Skin of body (tissue), 2 donors: ENCODE measurements around the gene CXADR. TPM values are rescaled to one million over a fixed set of nuclear protein-coding genes. Genes with fewer than 3 reads are reported as not detected.
"Not testable (repeated sequence)": the region's sequence is repeated elsewhere in the genome, so short reads cannot be mapped to it uniquely, and the experiment has no call there.

Experiments used
- DNase-seq: peaks from one replicate; lab custom pipeline; 2025; lab: John Stamatoyannopoulos, UW
- total RNA-seq: library from RNA; depleted of rRNA; stranded (reverse); fragments of >200 nt; gene quantifications from one replicate; pipeline ENCODE4 v1.2.3, GENCODE V29; 2014

The CXADR gene
- total RNA-seq, 1 donor from 2014 or later, result 44.4 TPM

DNA sequence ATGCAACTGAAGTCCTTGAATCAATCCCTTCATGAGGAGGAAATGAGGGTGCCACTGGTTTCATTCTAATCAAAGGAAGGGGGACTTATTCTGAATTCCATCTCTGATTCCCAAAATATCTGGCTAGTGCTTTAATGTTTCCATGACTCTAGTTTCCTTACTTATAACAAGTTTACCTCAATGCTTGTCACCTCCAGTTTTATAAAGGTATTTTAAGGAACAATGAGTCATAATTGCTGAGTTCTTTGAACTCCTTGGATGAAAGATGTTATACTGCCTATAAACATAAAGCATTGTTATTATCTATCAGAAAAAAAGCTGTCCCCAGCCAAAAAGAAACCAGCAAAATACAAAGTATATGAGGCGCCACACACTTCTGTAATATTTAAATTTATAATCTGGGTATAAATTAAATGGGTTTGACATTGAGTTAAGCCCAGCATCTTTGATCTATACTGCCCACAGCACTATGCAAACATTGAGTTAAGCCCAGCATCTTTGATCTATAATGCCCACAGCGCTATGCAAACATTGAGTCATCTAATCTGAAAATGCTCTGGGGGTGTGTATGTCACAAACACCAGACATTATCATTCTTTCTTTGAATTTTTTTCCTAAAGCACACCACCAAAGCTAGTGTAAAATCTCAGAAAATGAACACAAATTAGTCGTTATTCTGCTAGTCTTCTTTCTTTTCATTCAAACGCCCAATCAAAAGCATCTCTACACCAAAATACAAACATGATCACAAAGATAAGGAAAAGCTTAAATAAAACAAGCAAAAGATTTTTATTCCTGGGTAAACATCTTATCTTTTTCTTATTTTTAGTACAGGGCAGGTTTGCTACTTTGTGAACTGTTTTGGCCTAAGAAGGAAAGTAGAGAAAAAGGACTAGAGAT is 11.5 kb upstream of the CXADR start:
- DNase-seq, result no peak

DNA sequence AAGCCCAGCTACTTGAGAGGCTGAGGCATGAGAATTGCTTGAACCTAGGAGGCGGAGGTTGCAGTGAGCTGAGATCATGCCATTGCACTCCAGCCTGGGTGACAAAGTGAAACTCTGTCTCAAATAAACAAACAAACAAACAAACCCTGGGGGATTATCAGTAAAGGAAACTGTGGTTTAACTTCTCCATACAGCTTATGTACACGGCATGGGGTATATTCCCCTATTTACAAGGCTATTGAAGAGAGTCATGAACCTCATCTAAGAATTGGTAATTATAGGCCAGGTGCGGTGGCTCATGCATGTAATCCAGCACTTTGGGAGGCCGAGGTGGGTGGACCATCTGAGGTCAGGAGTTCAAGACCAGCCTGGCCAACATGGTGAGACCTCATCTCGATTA is 9.9 kb upstream of the CXADR start:
- not testable (repeated sequence) for DNase-seq

DNA sequence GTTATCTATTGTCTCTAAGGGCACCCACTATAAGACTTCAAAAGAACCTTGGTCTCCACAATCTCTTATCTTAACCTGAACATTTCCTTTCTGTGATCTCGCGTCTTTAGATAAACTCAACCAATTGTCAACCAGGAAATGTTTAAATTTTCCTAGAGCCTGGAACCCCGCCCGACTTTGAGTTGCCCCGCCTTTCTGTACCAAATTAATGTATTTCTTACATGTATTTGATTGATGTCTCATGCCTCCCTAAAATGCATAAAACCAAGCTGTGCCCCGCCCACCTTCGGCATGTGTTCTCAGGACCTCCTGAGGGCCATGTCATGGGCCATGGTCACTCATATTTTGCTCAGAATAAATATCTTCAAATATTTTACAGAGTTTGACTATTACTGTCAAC is 5.9 kb upstream of the CXADR start:
- no peak for DNase-seq

DNA sequence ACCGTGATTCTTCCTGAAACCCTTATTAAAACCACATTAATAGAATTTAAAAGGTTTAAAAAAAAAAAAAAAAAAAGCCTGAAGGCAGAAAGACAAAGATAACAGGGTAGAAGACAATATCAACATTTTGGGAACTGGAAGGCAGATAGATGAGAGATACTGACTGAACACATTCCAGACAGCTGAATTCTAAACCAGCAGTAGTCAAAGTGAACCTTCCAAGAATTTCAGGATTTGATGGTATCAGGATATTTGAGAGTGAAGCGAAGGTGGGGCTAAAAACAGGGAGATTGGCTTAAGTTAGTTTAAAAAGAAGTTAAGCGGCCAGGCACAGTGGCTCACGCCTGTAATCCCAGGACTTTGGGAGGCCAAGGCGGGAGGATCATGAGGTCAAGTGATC is 5.3 kb upstream of the CXADR start:
- no peak for DNase-seq

DNA sequence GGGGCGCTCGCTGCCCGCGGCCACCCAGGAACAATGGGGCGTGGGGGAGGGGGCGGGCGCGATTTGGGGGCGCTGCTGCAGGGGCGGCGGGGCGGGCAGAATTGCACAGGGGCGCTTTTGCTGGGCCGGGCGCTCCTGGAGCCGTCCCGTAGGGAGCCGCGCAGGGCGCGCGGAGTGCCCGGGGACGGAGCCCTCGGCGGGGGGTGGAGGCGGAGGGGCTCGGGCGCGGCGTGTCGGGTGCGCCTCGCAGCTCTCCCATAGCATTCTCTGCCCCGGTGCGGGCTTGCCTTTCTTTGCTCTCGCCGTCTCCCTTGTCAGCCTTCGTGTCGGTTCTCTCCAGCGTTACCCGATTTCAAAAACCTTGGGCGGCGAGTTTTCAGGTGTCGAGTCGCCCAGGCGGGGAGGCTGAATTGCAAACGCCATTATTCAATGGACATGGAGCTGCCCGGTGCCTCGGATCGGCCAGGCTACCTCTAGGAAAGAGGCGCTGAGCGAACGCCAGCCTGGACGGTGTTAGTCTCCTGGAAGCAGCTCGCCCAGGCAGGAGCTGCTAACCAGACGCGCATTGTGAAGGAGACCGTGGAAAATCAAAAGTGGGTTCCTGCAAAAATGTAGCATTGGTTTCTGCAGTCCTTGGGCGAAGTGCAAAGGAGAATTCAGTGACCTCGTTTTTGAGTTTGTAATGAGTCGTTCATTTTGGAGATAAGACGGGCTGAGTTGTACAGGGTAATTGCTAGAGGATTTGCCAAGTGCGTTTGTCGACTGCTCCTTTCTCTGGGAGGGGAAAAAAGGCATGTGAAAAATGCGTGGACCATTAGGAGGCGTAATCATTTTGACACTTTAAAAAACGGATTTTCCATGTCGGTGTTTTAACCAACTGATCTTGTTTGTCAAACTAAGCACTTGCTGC is 626 bp downstream of the CXADR start:
- no peak for DNase-seq

DNA sequence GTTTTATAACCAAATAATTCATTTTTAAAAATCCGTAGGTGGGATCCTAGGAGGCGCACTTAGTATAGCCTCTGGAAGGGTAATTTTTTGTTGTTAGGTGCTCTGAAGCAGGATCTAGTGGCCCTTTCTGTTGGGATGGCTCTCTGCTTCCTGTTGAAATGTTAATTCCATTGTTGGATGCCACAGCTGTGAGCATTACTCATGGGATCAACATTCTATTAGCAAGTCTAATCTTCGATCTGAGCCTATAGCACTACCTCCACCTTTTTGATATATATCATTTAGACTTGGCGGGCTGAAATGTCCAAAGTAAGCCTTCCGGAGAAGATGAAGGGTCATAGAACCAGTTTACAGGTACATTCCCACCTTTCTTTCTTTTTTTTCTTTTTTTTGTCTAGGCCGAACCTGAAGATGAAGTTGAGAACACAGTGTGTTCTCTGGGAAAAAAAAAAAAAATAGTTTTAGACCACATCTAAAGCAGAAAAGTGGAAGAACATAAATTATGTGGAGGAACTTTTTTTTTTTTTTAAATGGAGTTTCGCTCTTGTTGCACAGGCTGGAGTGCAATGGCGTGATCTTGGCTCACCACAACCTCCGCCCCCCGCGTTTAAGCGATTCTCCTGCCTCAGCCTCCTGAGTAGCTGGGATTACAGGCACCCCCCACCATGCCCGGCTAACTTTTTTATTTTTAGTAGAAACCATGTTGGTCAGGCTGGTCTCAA is 1.4 kb downstream of the CXADR start:
- no peak for DNase-seq

DNA sequence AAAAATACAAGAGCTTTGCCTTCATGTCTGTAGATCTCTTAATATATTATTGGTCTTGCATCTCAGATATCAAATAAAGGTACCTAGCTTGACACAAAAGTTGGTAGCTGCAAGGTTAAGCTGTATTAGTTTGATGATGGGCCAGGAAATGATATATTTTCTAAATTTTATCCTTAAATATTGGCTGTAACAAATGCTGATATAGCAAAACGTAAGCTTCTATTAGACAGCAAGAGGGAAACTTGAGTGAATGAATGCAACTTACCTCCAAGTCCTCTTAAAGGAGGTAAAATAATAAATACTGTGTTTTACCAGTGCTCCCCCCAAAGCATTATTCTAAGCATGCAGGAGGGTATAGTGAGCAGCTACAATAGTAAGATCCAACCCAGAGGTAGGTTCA is 4.2 kb downstream of the CXADR start:
- DNase-seq, result not testable (repeated sequence)

DNA sequence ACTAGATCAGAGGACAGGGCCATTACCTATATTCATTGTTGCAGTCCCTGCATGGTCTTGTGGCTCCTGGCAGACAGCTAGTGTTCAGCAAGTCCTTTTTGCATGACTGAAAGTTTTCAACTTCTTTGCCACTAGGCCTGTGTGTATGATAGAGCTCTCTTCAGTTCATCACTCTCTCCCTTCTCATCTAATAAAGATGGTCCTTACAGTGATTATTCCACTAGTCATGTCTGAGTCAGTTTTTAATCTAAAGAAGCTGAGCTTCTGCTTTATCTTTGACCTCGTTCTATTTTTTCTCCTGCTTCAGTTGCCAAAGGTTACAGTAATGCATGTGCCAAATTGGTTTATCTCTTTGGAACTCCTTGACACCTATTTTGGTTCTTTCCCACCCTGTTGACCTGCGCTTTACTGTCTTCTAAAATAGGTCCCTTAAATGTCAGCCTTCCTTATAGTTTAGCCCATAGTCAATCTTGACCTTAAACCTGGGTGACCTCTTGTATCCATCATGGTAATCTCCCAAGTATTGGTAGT is 6.4 kb downstream of the CXADR start:
- DNase-seq, result no peak

DNA sequence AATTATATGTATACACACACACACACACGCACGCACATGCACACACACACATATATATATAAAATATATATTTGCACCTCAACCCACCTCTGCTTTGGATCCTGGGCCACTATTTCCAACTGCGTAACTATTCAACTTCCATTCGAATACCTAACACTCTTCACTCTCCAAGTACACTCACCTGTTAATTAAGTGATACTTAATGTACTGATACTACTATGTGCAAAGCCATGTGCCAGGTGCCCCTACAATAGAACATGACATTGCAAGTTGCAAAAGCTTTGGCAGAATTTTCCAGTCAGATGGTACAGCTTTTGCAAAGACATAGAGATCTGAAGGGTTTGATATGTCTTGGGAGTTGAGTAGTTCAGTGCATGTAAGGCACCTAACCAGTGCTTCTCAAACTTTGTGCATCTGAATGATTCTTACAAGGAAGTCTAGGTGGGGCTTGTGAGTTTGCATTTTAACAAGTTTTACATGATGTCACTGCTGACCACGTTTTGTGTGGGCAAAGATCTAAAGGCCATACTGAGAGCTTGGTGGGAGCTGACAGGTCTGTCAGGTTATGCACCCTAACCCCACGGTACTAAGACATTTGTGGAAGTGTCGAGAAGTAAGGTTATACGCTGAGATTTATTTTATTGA is 7.2 kb downstream of the CXADR start:
- DNase-seq, result no peak

DNA sequence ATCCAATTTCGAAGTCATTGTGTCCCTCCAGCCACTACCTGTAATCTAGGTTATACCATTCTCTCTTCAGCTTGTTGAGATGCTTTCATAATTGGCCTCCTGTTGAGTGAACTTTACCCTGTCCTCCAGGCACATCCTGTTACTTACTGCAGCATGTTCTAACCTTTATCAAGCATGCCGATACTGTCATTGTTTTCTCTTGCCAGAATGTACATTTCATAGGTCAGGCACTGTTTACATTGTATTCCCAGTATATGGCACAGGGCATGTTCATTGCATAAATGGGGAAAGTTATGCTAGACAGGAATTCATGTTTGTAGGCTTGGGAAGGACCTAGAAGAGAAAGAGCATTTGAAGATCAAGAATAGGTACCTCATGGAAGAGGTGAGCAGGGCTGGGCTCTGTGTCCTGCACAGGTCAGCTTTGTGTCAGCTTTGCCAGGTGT is 10.2 kb downstream of the CXADR start:
- DNase-seq, result no peak

DNA sequence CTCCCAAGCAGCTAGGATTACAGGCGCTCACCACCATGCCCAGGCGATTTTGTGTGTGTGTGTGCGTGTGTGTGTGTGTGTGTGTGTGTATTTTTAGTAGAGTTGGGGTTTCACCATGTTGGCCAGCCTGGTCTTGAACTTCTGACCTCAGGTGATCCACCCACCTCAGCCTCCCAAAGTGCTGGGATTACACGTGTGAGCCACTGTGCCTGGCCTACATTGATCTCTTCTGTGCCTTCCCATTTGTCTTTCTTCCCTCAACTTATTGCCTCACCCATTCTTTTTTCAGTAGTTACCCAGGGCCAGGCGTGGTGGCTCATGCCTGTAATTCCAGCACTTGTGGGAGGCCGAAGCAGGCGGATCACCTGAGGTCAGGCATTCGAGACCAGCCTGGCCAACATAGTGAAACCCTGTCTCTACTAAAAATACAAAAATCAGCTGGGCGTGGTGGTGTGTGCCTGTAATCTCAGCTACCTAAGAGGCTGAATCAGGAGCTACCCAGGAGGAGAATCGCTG is 11.2 kb downstream of the CXADR start:
- DNase-seq, result not testable (repeated sequence)

DNA sequence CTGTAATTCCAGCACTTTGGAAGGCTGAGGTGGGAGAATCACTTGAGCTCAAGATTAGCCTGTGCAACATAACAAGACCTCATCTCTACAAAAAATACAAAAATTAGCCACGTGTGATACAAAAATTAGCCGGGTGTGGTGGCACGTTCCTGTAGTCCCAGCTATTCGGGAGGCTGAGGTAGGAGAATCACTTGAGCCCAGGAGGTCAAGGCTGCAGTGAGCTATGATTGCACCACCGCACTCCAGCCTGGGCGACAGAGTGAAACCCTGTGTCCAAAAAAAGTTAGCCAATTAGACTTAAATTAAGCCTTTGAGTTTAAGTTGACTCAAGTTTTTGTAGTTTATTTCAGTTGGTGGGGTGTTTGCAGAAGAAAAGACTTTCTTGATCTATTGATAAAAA is 11.8 kb downstream of the CXADR start:
- DNase-seq, result no peak

DNA sequence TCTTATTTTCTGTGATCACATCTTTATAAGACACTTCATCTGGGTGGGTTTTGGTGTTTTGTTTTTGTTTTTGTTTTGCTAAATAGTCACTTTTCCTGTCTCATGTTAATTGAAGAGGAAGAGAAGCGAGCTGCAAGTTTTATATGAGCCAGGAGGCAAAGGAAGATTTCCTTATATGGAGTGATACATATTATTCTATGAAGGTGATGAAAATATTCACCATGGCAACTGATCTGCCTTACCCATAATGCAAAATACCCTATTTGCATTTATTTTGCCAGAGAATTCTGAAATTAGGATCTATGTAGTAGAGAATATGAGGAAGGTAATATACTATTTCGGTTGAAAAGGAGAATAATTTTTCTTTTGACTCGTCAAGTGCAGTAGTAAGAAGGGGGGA is 13.9 kb downstream of the CXADR start:
- no peak for DNase-seq

DNA sequence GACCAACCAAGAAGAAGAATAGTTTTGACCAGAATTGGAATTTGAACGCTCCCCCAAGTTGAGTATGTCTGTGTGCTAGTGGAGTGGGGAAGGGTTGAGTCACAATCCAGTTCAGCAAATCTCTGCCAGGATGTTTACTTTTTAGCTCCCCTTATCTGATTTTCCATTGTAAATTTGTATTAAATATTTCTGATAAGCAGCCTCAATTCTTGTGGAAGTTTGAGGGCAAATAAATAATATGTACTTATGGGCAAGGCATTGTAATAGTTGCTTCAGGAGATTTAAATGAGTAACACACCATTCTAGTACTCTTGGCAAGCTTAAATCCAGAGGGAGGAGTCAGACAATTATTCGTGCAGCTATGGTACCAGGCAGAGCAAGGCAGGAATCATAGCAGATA is 14.4 kb downstream of the CXADR start:
- no peak for DNase-seq

DNA sequence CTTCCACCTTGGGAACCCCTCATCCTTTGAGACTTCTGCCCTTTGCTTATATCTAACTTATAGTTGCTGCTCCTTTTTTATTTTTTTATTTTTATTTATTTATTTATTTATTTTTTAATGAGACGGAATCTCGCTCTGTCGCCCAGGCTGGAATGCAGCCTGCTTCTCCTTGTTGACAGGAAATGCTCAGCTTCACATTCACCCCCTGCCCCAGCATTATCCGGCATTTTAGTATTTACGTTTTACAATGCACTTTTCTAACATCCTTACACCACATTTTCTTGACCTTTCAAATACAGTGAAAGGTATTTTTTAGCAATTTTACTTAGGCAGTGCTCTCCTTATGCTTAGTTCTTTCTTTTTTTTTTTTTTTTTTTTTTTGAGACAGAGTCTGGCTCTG is 14.9 kb downstream of the CXADR start:
- no peak for DNase-seq

DNA sequence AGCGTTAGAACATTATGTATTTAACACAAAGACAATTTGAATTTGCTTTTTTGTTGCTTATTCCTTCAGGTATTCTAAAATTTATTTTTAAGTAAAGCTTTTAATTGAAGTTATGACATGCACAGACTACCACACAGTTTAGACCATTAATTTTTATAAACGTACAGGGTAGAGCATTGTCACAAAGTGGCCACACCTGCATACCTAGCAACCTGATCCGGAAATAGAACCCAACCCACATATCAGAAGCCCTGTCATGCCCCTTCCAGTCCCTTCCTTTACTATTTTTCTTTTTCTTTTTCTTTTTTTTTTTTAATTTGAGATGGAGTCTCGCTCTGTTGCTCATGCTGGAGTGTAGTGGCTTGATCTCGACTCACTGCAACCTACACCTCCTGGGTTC is 16.8 kb downstream of the CXADR start:
- no peak for DNase-seq

DNA sequence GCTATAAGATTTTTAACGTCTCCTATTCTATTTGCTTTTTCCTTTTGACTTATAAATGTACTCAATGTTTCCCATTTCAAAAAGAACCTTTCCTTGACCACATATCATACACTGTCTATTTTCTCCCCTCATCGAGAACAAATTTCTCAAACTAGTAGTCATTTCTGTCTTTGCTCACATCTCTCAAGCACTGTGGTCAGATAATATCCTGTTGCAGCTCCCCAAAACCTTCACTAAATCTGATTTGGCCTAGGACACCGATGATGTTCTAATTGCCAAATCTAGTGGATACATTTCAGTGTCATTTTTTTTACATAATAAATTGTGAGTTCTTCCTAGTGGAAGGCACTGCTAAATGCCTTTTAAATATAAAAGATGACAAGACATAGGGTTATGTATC is 19.4 kb downstream of the CXADR start:
- no peak for DNase-seq

DNA sequence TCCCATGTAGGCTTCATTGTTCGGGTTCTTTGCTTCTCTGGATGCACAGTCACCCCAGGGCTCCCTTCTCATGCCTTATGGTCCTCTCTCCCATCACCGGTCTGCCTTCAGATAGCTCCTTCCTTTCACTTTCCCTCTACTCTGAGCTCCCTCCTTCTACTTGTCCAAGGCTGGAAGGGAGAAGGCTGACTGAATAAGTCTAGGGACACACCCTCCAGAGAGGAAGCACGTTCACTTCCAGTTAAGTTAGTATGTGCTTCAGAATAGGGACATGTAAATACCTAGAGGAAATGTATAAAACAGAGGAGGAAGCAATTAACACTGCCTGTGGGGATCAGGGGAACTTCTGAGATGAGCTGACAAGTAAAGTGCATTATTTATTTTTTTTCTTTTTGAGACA is 23.5 kb downstream of the CXADR start:
- no peak for DNase-seq

DNA sequence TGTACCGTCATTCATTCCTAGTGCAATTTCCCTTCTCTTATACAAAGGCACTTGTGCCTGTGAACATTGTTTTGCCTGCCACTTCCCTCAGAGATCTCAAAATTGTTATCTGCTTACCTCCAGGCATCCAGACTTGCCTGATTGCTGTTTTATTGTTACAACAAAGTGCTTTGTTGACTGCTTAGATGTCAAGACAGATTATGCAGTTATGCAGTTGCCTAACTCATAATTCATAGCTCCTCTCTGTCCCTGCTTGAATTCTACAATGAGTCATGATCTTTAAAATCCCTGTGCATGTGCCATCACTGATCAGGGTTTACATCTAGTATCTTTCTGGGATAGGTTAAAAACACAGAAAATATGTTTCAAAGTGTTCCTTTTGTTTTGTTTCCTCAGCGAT is 24.5 kb downstream of the CXADR start:
- DNase-seq, result no peak

DNA sequence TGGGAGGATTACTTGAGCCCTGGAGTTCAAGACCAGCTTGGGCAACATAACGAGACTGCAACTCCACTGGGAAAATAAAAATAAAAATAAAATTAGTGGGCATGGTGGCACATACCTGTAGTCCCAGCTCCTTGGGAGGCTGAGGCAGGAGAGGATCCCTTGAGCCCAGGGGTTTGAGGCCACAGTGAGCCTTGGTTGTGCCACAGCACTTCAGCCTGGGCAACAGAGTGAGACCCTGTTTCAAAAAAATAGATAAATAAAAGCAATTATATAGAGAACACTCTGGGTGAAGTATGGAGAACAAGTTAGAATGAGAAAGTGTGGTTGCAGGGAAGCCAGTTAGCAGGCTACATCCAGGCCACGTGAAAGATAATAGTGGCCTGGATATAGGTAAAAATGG is 25.7 kb downstream of the CXADR start:
- DNase-seq, result no peak

DNA sequence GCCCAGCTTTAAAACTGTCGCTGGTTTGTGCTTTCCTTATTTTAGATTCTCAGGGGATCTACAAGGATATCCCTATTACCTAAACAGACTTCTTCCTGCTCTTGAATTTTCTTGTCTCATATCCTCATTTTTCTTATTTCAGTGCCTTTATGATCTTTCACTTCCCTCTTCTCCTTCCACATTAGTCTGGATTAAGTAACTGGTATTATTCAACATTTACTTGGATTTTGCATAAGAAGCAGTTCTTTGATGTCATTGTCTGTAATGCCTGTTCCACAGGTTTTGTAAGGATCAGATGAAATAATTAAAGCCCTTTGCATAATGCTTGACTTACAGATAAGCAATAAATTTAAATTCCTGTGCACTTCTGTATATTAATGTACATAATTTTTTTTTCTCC is 26.5 kb downstream of the CXADR start:
- DNase-seq, result no peak
